ENCODE measurements around the gene THSD4. TPM values are rescaled to one million over a fixed set of nuclear protein-coding genes. Genes with fewer than 3 reads are reported as not detected.

The THSD4 gene
- total and polyA plus RNA-seq, 2 of the 8 experiments (the other 6 are each of a cell fraction or from before 2014, with no cell fraction given) = 2.5 to 6.2 TPM

GRCh38 chr15:71688509-71689094 is 573.3 kb downstream of the THSD4 start:
- no peak overlapping the region for H3K56ac ChIP-seq (replicated peaks; ENCODE audit: insufficient read length, low read depth, low read length)
- no peaks in the 10 kb centered on the region; the same call in 1 of the 2 replicates for H3K23me2 ChIP-seq (ENCODE audit: low read depth, low read length)
- no peak overlapping the region for H2BK12ac ChIP-seq (ENCODE audit: low read depth, low read length)
- H3K23ac ChIP-seq (ENCODE audit: insufficient read length) = no peak overlapping the region
- no peak overlapping the region for H4K5ac ChIP-seq (ENCODE audit: insufficient read length, low read depth, low read length)
- H2AK5ac ChIP-seq (ENCODE audit: low read depth, low read length) = no peak overlapping the region
- H4K20me1 ChIP-seq (replicated peaks in 1 of 2; ENCODE audit: control insufficient read depth in 1 of 2, insufficient read depth in 2 of 2, low read length in 2 of 2) = no peaks in the 10 kb centered on the region
- DNase-seq (ENCODE audit: low read depth in 1 of 2, low spot score in 2 of 2) (no peak), FAIRE-seq (no peak)
- no peak overlapping the region for H2BK5ac ChIP-seq (ENCODE audit: low read depth, low read length)
- H4K91ac ChIP-seq (replicated peaks; ENCODE audit: insufficient read length, low read length) = no peak overlapping the region
- H2AFZ ChIP-seq (ENCODE audit: low read length) = no peak overlapping the region
- H4K8ac ChIP-seq (ENCODE audit: extremely low read depth, insufficient read depth, low read length) = no peak overlapping the region
- H3K4me1 ChIP-seq (replicated peaks in 1 of 4; ENCODE audit: control insufficient read depth in 3 of 4, insufficient read depth in 4 of 4, low read length in 3 of 4) = no peaks in the 10 kb centered on the region
- no peak overlapping the region for H3K27ac ChIP-seq (ENCODE audit: low read depth, low read length)
- H3K14ac ChIP-seq (ENCODE audit: insufficient read length) = no peak overlapping the region
- H3K9ac ChIP-seq (replicated peaks in 1 of 4; ENCODE audit: extremely low read depth in 1 of 4, low read depth in 3 of 4, low read length in 3 of 4) = no peak overlapping the region
- H3K18ac ChIP-seq (ENCODE audit: extremely low read depth, low read length) = no peak overlapping the region
- 0 out of 4 replicates have a peak, but pooled peaks cover 0 to 2% of the 10 kb centered on the region in 2 experiments for H3K9me3 ChIP-seq (ENCODE audit: insufficient read depth in 2 of 2, low read depth in 1 of 2, low read length in 1 of 2)
- ChIA-PET POLR2A (ENCODE audit: partially characterized antibody) (no interaction called here), CTCF (ENCODE audit: partially characterized antibody) (interaction anchor here (0.5 to 1.9 kb wide), 7 partner anchors 19 to 400 kb away, joined by 3 to 7 read pairs (median 3); no protein-coding TSS in a partner anchor)
- H3K4me2 ChIP-seq (ENCODE audit: insufficient read depth in 1 of 2, low read depth in 2 of 2, low read length in 2 of 2) = no peak overlapping the region
- no peaks in the 10 kb centered on the region for H3K79me2 ChIP-seq (ENCODE audit: control insufficient read depth in 1 of 2, insufficient read depth in 2 of 2, low read length in 2 of 2)
- WGBS, 2 experiments (ENCODE audit: extremely low coverage in 1 of 2, insufficient coverage in 1 of 2, insufficient read length in 1 of 2, insufficient replicate concordance in 2 of 2, low coverage in 1 of 2, low lambda C conversion rate in 2 of 2, missing lambda C conversion rate in 1 of 2) = 90% methylated on average over 3 of the region's 3 CpGs; no CpG with 5 or more reads in 1 of the 2 experiments
- H2BK20ac ChIP-seq (ENCODE audit: low read length) = no peak overlapping the region
- H3K27me3 ChIP-seq (replicated peaks in 1 of 4; ENCODE audit: control insufficient read depth in 3 of 4, extremely low read depth in 1 of 4, insufficient read depth in 3 of 4, low read length in 3 of 4) = no peaks in the 10 kb centered on the region
- no peak overlapping the region for H2BK15ac ChIP-seq (ENCODE audit: low read length)
- no peak overlapping the region for H2BK120ac ChIP-seq (replicated peaks; ENCODE audit: low read depth, low read length)
- no peaks in the 10 kb centered on the region for H3K36me3 ChIP-seq (ENCODE audit: control insufficient read depth in 2 of 4, insufficient read depth in 4 of 4, low read length in 3 of 4)
- H3K4me3 ChIP-seq (ENCODE audit: extremely low read depth in 1 of 4, insufficient read depth in 2 of 4, low read depth in 3 of 4, low read length in 4 of 4) = no peak overlapping the region
- no peaks in the 10 kb centered on the region for H3K79me1 ChIP-seq (ENCODE audit: low read depth, low read length)
- no peak overlapping the region for H3K4ac ChIP-seq (replicated peaks; ENCODE audit: insufficient read length, low read depth, low read length)
- TF ChIP-seq TCF12 (IDR thresholded peaks at IDR 0.05; ENCODE audit: low read depth, low read length) = no peak

Measured in H1 (cell line).